Testis (tissue), 3 donors: ENCODE measurements around the gene AKAP8L. TPM values are rescaled to one million over a fixed set of nuclear protein-coding genes. Genes with fewer than 3 reads are reported as not detected.

Experiments used
- DNase-seq: peaks from one replicate; pipeline ENCODE4 v3.0.0-alpha.2; 2019
- H3K27ac ChIP-seq, 2 donors: fragments of 200-600 bp; sonication (generic); one replicate each; pipeline ENCODE4 v1.5.1; 2019
- H3K27me3 ChIP-seq: fragments of 200-600 bp; sonication (generic); one replicate; pipeline ENCODE4 v1.5.1; 2019
- H3K36me3 ChIP-seq: fragments of 200-600 bp; sonication (generic); one replicate; pipeline ENCODE4 v1.5.1; 2017; ENCODE audit warnings: low read depth; ENCODE audit errors: missing control alignments
- H3K4me1 ChIP-seq: fragments of 200-600 bp; sonication (generic); one replicate; pipeline ENCODE4 v1.5.1; 2019
- H3K4me3 ChIP-seq, 2 donors: fragments of 200-600 bp; sonication (generic); one replicate each; pipeline ENCODE4 v1.5.1; 2017 to 2019
- H3K9me3 ChIP-seq: fragments of 200-600 bp; sonication (generic); one replicate; pipeline ENCODE4 v1.5.1; 2017
- CTCF ChIP-seq, 3 experiments: fragments of 450-650 bp in 2 of 3; fragments of 200-600 bp in 1 of 3; sonication (generic) in 1 of 3; IDR thresholded peaks; one replicate each; pipeline ENCODE4 v1.5.1; 2016 to 2019; ENCODE audit warnings: antibody characterized with exemption in 3 of 3, mild to moderate bottlenecking in 2 of 3, moderate library complexity in 1 of 3
- POLR2A ChIP-seq: fragments of 450-650 bp; IDR thresholded peaks from one replicate; pipeline ENCODE4 v1.6.1; 2017; ENCODE audit warnings: antibody characterized with exemption, mild to moderate bottlenecking, moderate library complexity
- WGBS, 2 donors: methylation state at CpG; one replicate each; pipeline ENCODE4 v1.1.5; 2018; 5-methylcytosine and 5-hydroxymethylcytosine counted together
- intact Hi-C: fragments of 100-400 bp; cut with DNase I; formaldehyde crosslinking; loops from one replicate; pipeline ENCODE4 v1.15.1; 2023; ENCODE audit warnings: low total_unique reads
- polyA plus RNA-seq: library from polyadenylated mRNA; stranded (reverse); fragments of 350-450 nt; fragmentation: Illumina TruSeq; extraction: RNeasy Lipid Tissue Mini Kit (QIAGEN cat#74804); gene quantifications from one replicate; pipeline ENCODE4 v1.2.3, GENCODE V29; 2014; ENCODE audit warnings: low read depth, low replicate concordance; ENCODE audit not compliant: insufficient read depth
- total RNA-seq, 2 donors: library from RNA; depleted of rRNA; stranded (reverse); fragments of >200 nt; gene quantifications; one replicate each; pipeline ENCODE4 v1.2.3, GENCODE V29; 2016

The AKAP8L gene
- total and polyA plus RNA-seq, 3 donors from 2014 or later: 131 to 399 (median 334) TPM

GRCh38 chr19:15404780-15405211, 14.0 kb downstream of the AKAP8L start:
- 35 to 48% methylated on average over 3 of the region's 3 CpGs for WGBS, 2 donors
- intact Hi-C loops: no loop called here
- H3K4me1 ChIP-seq: peaks cover 44% of the 10 kb centered on the region
- H3K36me3 ChIP-seq: no peaks in the 10 kb centered on the region
- DNase-seq: no peak
- peak overlapping the region; percentile 55 to 77 for H3K27ac ChIP-seq
- H3K27me3 ChIP-seq: no peaks in the 10 kb centered on the region
- no peak overlapping the region for H3K4me3 ChIP-seq
- H3K9me3 ChIP-seq: no peaks in the 10 kb centered on the region
- no peak for TF ChIP-seq CTCF (IDR thresholded peaks at IDR 0.05)
- TF ChIP-seq POLR2A: no peak

GRCh38 chr19:15404097-15404779, 14.6 kb downstream of the AKAP8L start:
- no peaks in the 10 kb centered on the region for H3K36me3 ChIP-seq
- peaks cover 44% of the 10 kb centered on the region for H3K4me1 ChIP-seq
- no peaks in the 10 kb centered on the region for H3K9me3 ChIP-seq
- H3K27me3 ChIP-seq: no peaks in the 10 kb centered on the region
- H3K4me3 ChIP-seq: no peak overlapping the region
- intact Hi-C loops: no loop called here
- TF ChIP-seq CTCF (IDR thresholded peaks at IDR 0.05) (no peak), POLR2A (no peak)
- H3K27ac ChIP-seq: peak overlapping the region; percentile 55 to 77
- 54% methylated on average over 7 of the region's 7 CpGs for WGBS, 2 donors
- DNase-seq: peak; percentile 56

- DNase-seq: no peak
- peak overlapping the region; percentile 29 to 74 for H3K27ac ChIP-seq
- H3K4me1 ChIP-seq: peaks cover 44% of the 10 kb centered on the region
- WGBS, 2 donors: 94% methylated on average over 10 of the region's 10 CpGs
- H3K36me3 ChIP-seq: no peaks in the 10 kb centered on the region
- no peaks in the 10 kb centered on the region for H3K27me3 ChIP-seq
- H3K4me3 ChIP-seq: no peak overlapping the region
- no peak for TF ChIP-seq POLR2A
- TF ChIP-seq CTCF (IDR thresholded peaks at IDR 0.05): no peak
- no peaks in the 10 kb centered on the region for H3K9me3 ChIP-seq
- intact Hi-C loops: no loop called here
Measured at GRCh38 chr19:15403151-15403531, 15.6 kb downstream of the AKAP8L start.

- H3K27ac ChIP-seq: peak overlapping the region in 1 of 2 donors; percentile 74
Measured at GRCh38 chr19:15402411-15403150, 16.2 kb downstream of the AKAP8L start.

More at GRCh38 chr19:15402411-15403150, 16.2 kb downstream of the AKAP8L start:
- peak; percentile 73 for DNase-seq
- TF ChIP-seq POLR2A (no peak), CTCF (IDR thresholded peaks at IDR 0.05) (no peak)
- WGBS, 2 donors: 71 to 77% methylated on average over 11 to 15 of the region's 15 CpGs
- intact Hi-C loops: no loop called here
- Histone ChIP-seq H3K4me3 (no peak overlapping the region), H3K9me3 (no peaks in the 10 kb centered on the region), H3K4me1 (peaks cover 44% of the 10 kb centered on the region), H3K36me3 (no peaks in the 10 kb centered on the region), H3K27me3 (no peaks in the 10 kb centered on the region)
